BJ (cell line): Measurements from ENCODE around the gene ARHGAP19. TPM values are rescaled to one million over a fixed set of nuclear protein-coding genes. Genes with fewer than 3 reads are reported as not detected.
A peak's percentile ranks its signal among the peaks of the same experiment; 100 is the strongest.

Source experiments
- CTCF ChIA-PET: fragments of 350-600 bp; formaldehyde crosslinking; extraction: SDS; loops from one replicate; lab custom pipeline; 2021; ENCODE audit warnings: antibody characterized with exemption, inconsistent platforms; lab: Yijun Ruan, JAX
- POLR2A ChIA-PET: fragments of 300-600 bp; sonication (Branson Sonifier 250); formaldehyde crosslinking; extraction: SDS; loops from one replicate; lab custom pipeline; 2021; ENCODE audit warnings: antibody characterized with exemption; lab: Charles Lee
- DNase-seq: peaks from one replicate; pipeline ENCODE4 v3.0.0-alpha.2; 2011; ENCODE audit warnings: low read depth
- H3K27me3 ChIP-seq: 2 replicates; pipeline ENCODE4 v1.6.0; 2011; ENCODE audit warnings: low read length; ENCODE audit not compliant: control insufficient read depth, insufficient read depth
- H3K36me3 ChIP-seq: 2 replicates; pipeline ENCODE4 v1.5.1; 2011; ENCODE audit warnings: low read length; ENCODE audit not compliant: control insufficient read depth, insufficient read depth
- H3K4me3 ChIP-seq: 2 replicates; pipeline ENCODE4 v1.5.1; 2011; ENCODE audit warnings: low read depth, mild to moderate bottlenecking, control low read depth, low read length
- polyA plus RNA-seq: library from polyadenylated mRNA; depleted of rRNA; stranded (reverse); fragments of >200 nt; gene quantifications from 2 replicates; pipeline ENCODE4 v1.2.3, GENCODE V29; 2011
- TF ChIP-seq, protein P1 (sequence below): IDR thresholded peaks from 2 replicates; pipeline ENCODE4 v1.5.1; 2011; ENCODE audit warnings: low read depth, mild to moderate bottlenecking, control low read depth, inconsistent platforms, low read length, moderate library complexity; ENCODE audit not compliant: insufficient read depth

The ARHGAP19 gene
- polyA plus RNA-seq, 1 experiment, result 2.4 TPM

GRCh38 chr10:97182288-97182990 lies 110.0 kb downstream of the ARHGAP19 start:
- TF ChIP-seq, protein P1, sequence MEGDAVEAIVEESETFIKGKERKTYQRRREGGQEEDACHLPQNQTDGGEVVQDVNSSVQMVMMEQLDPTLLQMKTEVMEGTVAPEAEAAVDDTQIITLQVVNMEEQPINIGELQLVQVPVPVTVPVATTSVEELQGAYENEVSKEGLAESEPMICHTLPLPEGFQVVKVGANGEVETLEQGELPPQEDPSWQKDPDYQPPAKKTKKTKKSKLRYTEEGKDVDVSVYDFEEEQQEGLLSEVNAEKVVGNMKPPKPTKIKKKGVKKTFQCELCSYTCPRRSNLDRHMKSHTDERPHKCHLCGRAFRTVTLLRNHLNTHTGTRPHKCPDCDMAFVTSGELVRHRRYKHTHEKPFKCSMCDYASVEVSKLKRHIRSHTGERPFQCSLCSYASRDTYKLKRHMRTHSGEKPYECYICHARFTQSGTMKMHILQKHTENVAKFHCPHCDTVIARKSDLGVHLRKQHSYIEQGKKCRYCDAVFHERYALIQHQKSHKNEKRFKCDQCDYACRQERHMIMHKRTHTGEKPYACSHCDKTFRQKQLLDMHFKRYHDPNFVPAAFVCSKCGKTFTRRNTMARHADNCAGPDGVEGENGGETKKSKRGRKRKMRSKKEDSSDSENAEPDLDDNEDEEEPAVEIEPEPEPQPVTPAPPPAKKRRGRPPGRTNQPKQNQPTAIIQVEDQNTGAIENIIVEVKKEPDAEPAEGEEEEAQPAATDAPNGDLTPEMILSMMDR, result no peak
- no peak for DNase-seq
- ChIA-PET POLR2A (no interaction called here), CTCF (interaction anchor here (0.9 to 1.5 kb wide), 3 partner anchors 14 to 22 kb away, joined by 3 to 6 read pairs (median 4); no protein-coding TSS in a partner anchor)
- Histone ChIP-seq H3K36me3 (no peaks in the 10 kb centered on the region), H3K27me3 (peaks cover 38% of the 10 kb centered on the region), H3K4me3 (no peak overlapping the region)

DNA sequence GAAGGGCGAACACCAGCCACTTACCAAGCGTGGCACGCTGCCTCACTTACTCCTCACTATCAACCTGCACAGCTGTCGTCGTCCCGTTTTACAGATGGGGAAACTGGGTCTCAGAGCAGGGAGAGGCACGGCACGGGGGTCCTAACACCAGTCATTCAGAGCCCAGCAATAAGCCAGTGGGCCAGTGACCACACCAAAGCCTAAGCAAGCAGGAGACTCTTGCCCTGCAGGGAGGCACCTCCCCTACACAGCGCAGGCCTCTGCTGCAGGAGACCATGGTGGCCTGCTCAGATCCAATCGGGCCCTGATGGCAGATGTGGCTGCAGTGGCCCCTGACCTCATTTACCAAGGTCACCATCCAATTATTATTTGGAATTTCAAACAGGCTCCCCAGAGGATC lies 111.5 kb downstream of the ARHGAP19 start:
- CTCF ChIA-PET, result interaction anchor here (0.7 to 1.0 kb wide), 2 partner anchors 15 to 29 kb away, joined by 4 to 5 read pairs; no protein-coding TSS in a partner anchor
- no peak for DNase-seq
- POLR2A ChIA-PET, result no interaction called here
- H3K4me3 ChIP-seq, result no peak overlapping the region
- H3K36me3 ChIP-seq, result no peaks in the 10 kb centered on the region
- peaks cover 34% of the 10 kb centered on the region for H3K27me3 ChIP-seq
- TF ChIP-seq, protein P1, result no peak

- TF ChIP-seq, protein P1, result no peak
- CTCF ChIA-PET, result interaction anchor here (0.7 kb wide), 1 partner anchor 30 kb away, joined by 5 read pairs; no protein-coding TSS in a partner anchor
- Histone ChIP-seq H3K27me3 (peaks cover 33% of the 10 kb centered on the region), H3K36me3 (no peaks in the 10 kb centered on the region), H3K4me3 (no peak overlapping the region)
- DNase-seq, result no peak
- POLR2A ChIA-PET, result no interaction called here
Observed at GRCh38 chr10:97180363-97180755, 112.1 kb downstream of the ARHGAP19 start.

DNA sequence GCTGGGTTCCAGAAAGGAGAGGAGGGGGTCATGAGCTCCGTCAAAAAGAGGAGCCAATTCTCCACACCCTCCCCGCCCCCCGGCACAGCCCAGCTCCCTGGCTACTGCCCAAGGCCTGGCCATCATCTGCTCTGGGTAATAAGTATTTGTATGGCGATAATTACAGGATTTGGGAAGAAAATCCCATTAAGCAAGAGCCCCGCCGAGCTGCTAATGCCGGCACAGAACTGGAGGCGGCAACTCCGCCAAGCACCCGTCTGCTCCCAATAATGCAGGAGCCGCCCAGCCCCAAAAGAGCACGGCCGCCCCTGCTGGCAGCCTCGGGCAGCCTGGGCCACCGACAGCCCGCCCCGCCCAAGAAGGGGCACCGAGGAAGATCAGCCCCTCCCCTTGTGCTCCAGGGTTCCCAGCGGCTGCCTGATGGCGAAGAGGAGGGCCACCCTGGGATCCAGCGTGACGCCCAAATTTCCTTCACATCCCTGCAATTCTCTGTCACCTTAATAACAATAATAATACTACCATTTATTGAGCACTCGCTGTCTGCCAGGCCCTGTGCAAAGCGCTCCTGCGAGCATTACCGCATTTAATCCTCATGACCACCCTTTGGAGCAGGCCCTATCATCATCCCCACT lies 112.6 kb downstream of the ARHGAP19 start:
- Histone ChIP-seq H3K27me3 (peaks cover 29% of the 10 kb centered on the region), H3K4me3 (no peak overlapping the region), H3K36me3 (no peaks in the 10 kb centered on the region)
- CTCF ChIA-PET, result interaction anchor here (0.9 to 1.5 kb wide), 2 partner anchors 17 to 140 kb away, joined by 3 to 5 read pairs; no protein-coding TSS in a partner anchor
- TF ChIP-seq, protein P1, result peak; percentile 16; the same call in 1 of the 2 replicates
- no peak for DNase-seq
- POLR2A ChIA-PET, result no interaction called here

- POLR2A ChIA-PET, result no interaction called here
- H3K27me3 ChIP-seq, result peaks cover 24% of the 10 kb centered on the region
- H3K36me3 ChIP-seq, result no peaks in the 10 kb centered on the region
- H3K4me3 ChIP-seq, result no peak overlapping the region
- CTCF ChIA-PET, result interaction anchor here (0.9 to 1.5 kb wide), 2 partner anchors 18 to 140 kb away, joined by 3 to 5 read pairs; no protein-coding TSS in a partner anchor
- DNase-seq, result no peak
- TF ChIP-seq, protein P1, result no peak
Observed at GRCh38 chr10:97179311-97179710, 113.1 kb downstream of the ARHGAP19 start.
